ENCODE results near the gene GM2A. TPM values are rescaled to one million over a fixed set of nuclear protein-coding genes. Genes with fewer than 3 reads are reported as not detected.
A peak's percentile ranks its signal among the peaks of the same experiment; 100 is the strongest.

GM2A gene
- total and polyA plus RNA-seq, 9 of the 15 experiments (the other 6 are each of a cell fraction or from before 2014, with no cell fraction given) = 5.8 to 36.0 (median 10.0) TPM

DNA sequence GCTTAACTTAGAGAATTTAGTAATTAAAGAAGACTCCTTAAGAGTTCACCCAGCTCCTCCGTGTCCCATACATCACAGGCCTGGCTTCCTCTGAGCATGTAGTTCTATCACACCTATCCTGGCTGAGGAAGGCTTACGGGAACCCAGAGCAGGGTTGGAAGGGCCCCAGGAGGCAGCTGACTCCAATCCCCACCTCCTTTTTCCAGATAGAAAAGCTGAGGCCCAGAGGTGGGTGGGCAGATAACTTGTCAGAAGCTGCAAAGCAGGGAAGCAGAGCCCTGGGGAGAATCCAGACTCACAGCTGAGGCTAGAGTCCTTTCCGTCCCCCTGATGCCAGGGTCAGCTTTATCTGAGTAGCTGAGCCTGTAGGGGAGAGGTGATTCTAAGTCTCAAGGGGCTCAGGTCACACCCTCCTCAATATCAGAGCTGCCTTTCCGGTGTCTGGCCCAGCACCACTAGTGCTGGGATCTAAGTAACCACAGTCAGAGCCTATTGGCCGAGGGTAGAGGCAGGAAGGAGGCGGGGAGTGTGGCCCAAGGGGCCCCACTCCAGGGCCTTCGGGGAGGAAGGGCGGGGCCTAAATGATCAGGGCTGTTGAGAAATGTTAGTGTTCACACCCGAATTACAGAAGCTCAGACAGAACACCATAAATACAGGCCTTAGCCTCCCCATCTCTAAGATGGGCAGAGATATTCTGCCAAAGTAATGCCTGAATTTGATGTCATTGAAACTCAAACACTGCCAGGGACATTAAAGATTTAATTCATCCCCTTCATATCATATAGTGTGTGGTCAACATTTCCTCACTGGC is 39.0 kb upstream of the GM2A start (continued):
- TF ChIP-seq KLF13 (tag; IDR thresholded peaks at IDR 0.05; ENCODE audit: borderline replicate concordance, low read depth) (no peak), CREB5 (CRISPR knock-in tag; IDR thresholded peaks at IDR 0.05) (no peak), ZNF146 (CRISPR knock-in tag; IDR thresholded peaks at IDR 0.05; ENCODE audit: unreplicated experiment) (no peak), FUS (optimal IDR thresholded peaks at IDR 0.05; ENCODE audit: low read depth, low read length) (no peak), E2F5 (CRISPR knock-in tag; IDR thresholded peaks at IDR 0.05) (no peak), HDAC6 (IDR thresholded peaks at IDR 0.05; ENCODE audit: low read depth, low read length) (no peak), NFIX (CRISPR knock-in tag; IDR thresholded peaks at IDR 0.05; ENCODE audit: low read depth) (no peak), CBX3 (IDR thresholded peaks at IDR 0.05; ENCODE audit: borderline replicate concordance in 1 of 2, low read length in 2 of 2) (no peak; a peak in 1 of 3 replicates), NONO (IDR thresholded peaks at IDR 0.05; ENCODE audit: low read depth in 2 of 2, low read length in 1 of 2) (no peak), NCOA4 (IDR thresholded peaks at IDR 0.05; ENCODE audit: partially characterized antibody) (no peak), JUND (IDR thresholded peaks at IDR 0.05; ENCODE audit: borderline replicate concordance, low read depth, low read length) (0 out of 2 replicates have a peak, but pooled peaks have one; percentile 23), JUND (tag; IDR thresholded peaks at IDR 0.05; ENCODE audit: borderline replicate concordance, low read depth, low read length) (no peak; the same call in 2 of the 3 replicates), ASH1L (IDR thresholded peaks at IDR 0.05; ENCODE audit: borderline replicate concordance, low read depth, partially characterized antibody) (no peak), SREBF1 (IDR thresholded peaks at IDR 0.05; ENCODE audit: borderline replicate concordance, low read depth, low read length) (no peak), CBFA2T3 (IDR thresholded peaks at IDR 0.05) (peak; percentile 44)
- TF ChIP-seq, protein P1, sequence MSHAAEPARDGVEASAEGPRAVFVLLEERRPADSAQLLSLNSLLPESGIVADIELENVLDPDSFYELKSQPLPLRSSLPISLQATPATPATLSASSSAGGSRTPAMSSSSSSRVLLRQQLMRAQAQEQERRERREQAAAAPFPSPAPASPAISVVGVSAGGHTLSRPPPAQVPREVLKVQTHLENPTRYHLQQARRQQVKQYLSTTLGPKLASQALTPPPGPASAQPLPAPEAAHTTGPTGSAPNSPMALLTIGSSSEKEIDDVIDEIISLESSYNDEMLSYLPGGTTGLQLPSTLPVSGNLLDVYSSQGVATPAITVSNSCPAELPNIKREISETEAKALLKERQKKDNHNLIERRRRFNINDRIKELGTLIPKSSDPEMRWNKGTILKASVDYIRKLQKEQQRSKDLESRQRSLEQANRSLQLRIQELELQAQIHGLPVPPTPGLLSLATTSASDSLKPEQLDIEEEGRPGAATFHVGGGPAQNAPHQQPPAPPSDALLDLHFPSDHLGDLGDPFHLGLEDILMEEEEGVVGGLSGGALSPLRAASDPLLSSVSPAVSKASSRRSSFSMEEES (CRISPR knock-in tag; IDR thresholded peaks at IDR 0.05) = no peak
- TF ChIP-seq, protein P2, sequence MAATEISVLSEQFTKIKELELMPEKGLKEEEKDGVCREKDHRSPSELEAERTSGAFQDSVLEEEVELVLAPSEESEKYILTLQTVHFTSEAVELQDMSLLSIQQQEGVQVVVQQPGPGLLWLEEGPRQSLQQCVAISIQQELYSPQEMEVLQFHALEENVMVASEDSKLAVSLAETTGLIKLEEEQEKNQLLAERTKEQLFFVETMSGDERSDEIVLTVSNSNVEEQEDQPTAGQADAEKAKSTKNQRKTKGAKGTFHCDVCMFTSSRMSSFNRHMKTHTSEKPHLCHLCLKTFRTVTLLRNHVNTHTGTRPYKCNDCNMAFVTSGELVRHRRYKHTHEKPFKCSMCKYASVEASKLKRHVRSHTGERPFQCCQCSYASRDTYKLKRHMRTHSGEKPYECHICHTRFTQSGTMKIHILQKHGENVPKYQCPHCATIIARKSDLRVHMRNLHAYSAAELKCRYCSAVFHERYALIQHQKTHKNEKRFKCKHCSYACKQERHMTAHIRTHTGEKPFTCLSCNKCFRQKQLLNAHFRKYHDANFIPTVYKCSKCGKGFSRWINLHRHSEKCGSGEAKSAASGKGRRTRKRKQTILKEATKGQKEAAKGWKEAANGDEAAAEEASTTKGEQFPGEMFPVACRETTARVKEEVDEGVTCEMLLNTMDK (IDR thresholded peaks at IDR 0.05; ENCODE audit: borderline replicate concordance, insufficient read depth, low read depth, low read length, poor library complexity, severe bottlenecking) = no peak
- TF ChIP-seq, protein P3, sequence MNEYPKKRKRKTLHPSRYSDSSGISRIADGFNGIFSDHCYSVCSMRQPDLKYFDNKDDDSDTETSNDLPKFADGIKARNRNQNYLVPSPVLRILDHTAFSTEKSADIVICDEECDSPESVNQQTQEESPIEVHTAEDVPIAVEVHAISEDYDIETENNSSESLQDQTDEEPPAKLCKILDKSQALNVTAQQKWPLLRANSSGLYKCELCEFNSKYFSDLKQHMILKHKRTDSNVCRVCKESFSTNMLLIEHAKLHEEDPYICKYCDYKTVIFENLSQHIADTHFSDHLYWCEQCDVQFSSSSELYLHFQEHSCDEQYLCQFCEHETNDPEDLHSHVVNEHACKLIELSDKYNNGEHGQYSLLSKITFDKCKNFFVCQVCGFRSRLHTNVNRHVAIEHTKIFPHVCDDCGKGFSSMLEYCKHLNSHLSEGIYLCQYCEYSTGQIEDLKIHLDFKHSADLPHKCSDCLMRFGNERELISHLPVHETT (CRISPR knock-in tag; conservative IDR thresholded peaks at IDR 0.05 in 1 of 2, IDR thresholded peaks at IDR 0.05 in 1 of 2) = 0 out of 4 replicates have a peak, but pooled peaks of 1 of the 2 experiments have one; percentile 52
